ENCODE results near the gene IFIT3.
"Not testable (repeated sequence)": the region's sequence is repeated elsewhere in the genome, so short reads cannot be mapped to it uniquely, and the experiment has no call there.

The IFIT3 gene

GRCh38 chr10:89304026-89304425, 23.8 kb upstream of the IFIT3 start:
- DNase-seq, result no peak

- DNase-seq, result no peak
These were observed 23.4 kb upstream of the IFIT3 start for GRCh38 chr10:89304446-89304845.

- no peak for DNase-seq
These were observed 22.9 kb upstream of the IFIT3 start for GRCh38 chr10:89304925-89305324.

GRCh38 chr10:89305766-89306433, 21.9 kb upstream of the IFIT3 start:
- no peak for DNase-seq

GRCh38 chr10:89306434-89307268, 21.1 kb upstream of the IFIT3 start:
- no peak for DNase-seq

- DNase-seq, result no peak
These were observed 20.6 kb upstream of the IFIT3 start for GRCh38 chr10:89307269-89307577.

GRCh38 chr10:89308266-89308665, 19.5 kb upstream of the IFIT3 start:
- no peak for DNase-seq

- no peak for DNase-seq
These were observed 19.1 kb upstream of the IFIT3 start for GRCh38 chr10:89308736-89309135.

- no peak for DNase-seq
These were observed 18.4 kb upstream of the IFIT3 start for GRCh38 chr10:89309156-89310055.

- no peak for DNase-seq
These were observed 17.5 kb upstream of the IFIT3 start for GRCh38 chr10:89310056-89310893.

GRCh38 chr10:89312973-89313372, 14.8 kb upstream of the IFIT3 start:
- DNase-seq, result no peak

GRCh38 chr10:89314676-89315075, 13.1 kb upstream of the IFIT3 start:
- no peak for DNase-seq

- DNase-seq, result not testable (repeated sequence)
These were observed 9.8 kb upstream of the IFIT3 start for GRCh38 chr10:89318047-89318446.

- not testable (repeated sequence) for DNase-seq
These were observed 2.7 kb upstream of the IFIT3 start for GRCh38 chr10:89325081-89325480.

GRCh38 chr10:89325856-89326255, 1.9 kb upstream of the IFIT3 start:
- not testable (repeated sequence) for DNase-seq

GRCh38 chr10:89329151-89329550, 1.4 kb downstream of the IFIT3 start:
- DNase-seq, result no peak

GRCh38 chr10:89330014-89330413, 2.2 kb downstream of the IFIT3 start:
- peak in 1 of 2 donors; percentile 16 for DNase-seq

GRCh38 chr10:89330537-89331212, 2.9 kb downstream of the IFIT3 start:
- DNase-seq, result no peak

GRCh38 chr10:89331487-89332122, 3.8 kb downstream of the IFIT3 start:
- DNase-seq, result not testable (repeated sequence)

- peak; percentile 53 to 58 for DNase-seq
These were observed 4.4 kb downstream of the IFIT3 start for GRCh38 chr10:89332123-89332633.

GRCh38 chr10:89335226-89335625, 7.4 kb downstream of the IFIT3 start:
- DNase-seq, result peak; percentile 31 to 35
